Activated naive CD4-positive, alpha-beta T cell treated with anti-CD3 and anti-CD28 coated beads, Interleukin-2, amount 10 ng/mL, durations not matched to agents 7 days and 5 days (primary cell): ENCODE results near the gene KRT78.

ENCODE experiments used
- CTCF ChIA-PET: fragments of 350-600 bp; sonication (Branson Sonifier 250); formaldehyde crosslinking; loops from one replicate; lab custom pipeline; 2021; ENCODE audit warnings: antibody characterized with exemption; lab: Charles Lee
- DNase-seq: peaks from one replicate; pipeline ENCODE4 v3.0.0-alpha.2; 2020
- H3K27ac Mint-ChIP-seq: one replicate; pipeline ENCODE4 v1.8.0; 2021; ENCODE audit warnings: mild to moderate bottlenecking, moderate library complexity, mixed read lengths
- H3K27me3 Mint-ChIP-seq: one replicate; pipeline ENCODE4 v1.8.0; 2021; ENCODE audit warnings: mild to moderate bottlenecking, mixed read lengths
- H3K36me3 Mint-ChIP-seq: one replicate; pipeline ENCODE4 v1.8.0; 2021; ENCODE audit warnings: mixed read lengths
- H3K4me1 Mint-ChIP-seq: one replicate; pipeline ENCODE4 v1.8.0; 2021; ENCODE audit warnings: mixed read lengths
- H3K4me3 Mint-ChIP-seq: one replicate; pipeline ENCODE4 v1.8.0; 2021; ENCODE audit warnings: mild to moderate bottlenecking, moderate library complexity, mixed read lengths
- H3K9me3 Mint-ChIP-seq: one replicate; pipeline ENCODE4 v1.8.0; 2021; ENCODE audit warnings: mixed read lengths

The KRT78 gene

GRCh38 chr12:52829986-52830770 is 18.6 kb downstream of the KRT78 start:
- CTCF ChIA-PET = no interaction called here
- no peaks in the 10 kb centered on the region for H3K36me3 Mint-ChIP-seq
- H3K9me3 Mint-ChIP-seq = no peaks in the 10 kb centered on the region
- H3K4me1 Mint-ChIP-seq = no peaks in the 10 kb centered on the region
- no peak for DNase-seq
- no peak overlapping the region for H3K27ac Mint-ChIP-seq
- H3K27me3 Mint-ChIP-seq = peaks cover 13% of the 10 kb centered on the region
- H3K4me3 Mint-ChIP-seq = no peak overlapping the region

- no peaks in the 10 kb centered on the region for H3K9me3 Mint-ChIP-seq
- no peaks in the 10 kb centered on the region for H3K36me3 Mint-ChIP-seq
- peaks cover 10% of the 10 kb centered on the region for H3K27me3 Mint-ChIP-seq
- CTCF ChIA-PET = interaction anchor here (0.6 kb wide), 2 partner anchors 56 to 114 kb away, joined by 3 read pairs; no protein-coding TSS in a partner anchor
- no peak overlapping the region for H3K27ac Mint-ChIP-seq
- no peak for DNase-seq
- no peaks in the 10 kb centered on the region for H3K4me1 Mint-ChIP-seq
- no peak overlapping the region for H3K4me3 Mint-ChIP-seq
These were observed 20.2 kb downstream of the KRT78 start for GRCh38 chr12:52828591-52829021.

GRCh38 chr12:52828156-52828555 is 20.6 kb downstream of the KRT78 start:
- no peaks in the 10 kb centered on the region for H3K4me1 Mint-ChIP-seq
- no peak overlapping the region for H3K27ac Mint-ChIP-seq
- H3K4me3 Mint-ChIP-seq = no peak overlapping the region
- CTCF ChIA-PET = interaction anchor here (0.6 kb wide), 2 partner anchors 55 to 114 kb away, joined by 3 read pairs; no protein-coding TSS in a partner anchor
- no peaks in the 10 kb centered on the region for H3K36me3 Mint-ChIP-seq
- no peak for DNase-seq
- no peaks in the 10 kb centered on the region for H3K9me3 Mint-ChIP-seq
- peaks cover 8% of the 10 kb centered on the region for H3K27me3 Mint-ChIP-seq

- peaks cover 8% of the 10 kb centered on the region for H3K27me3 Mint-ChIP-seq
- CTCF ChIA-PET = no interaction called here
- H3K27ac Mint-ChIP-seq = no peak overlapping the region
- H3K4me3 Mint-ChIP-seq = no peak overlapping the region
- no peaks in the 10 kb centered on the region for H3K4me1 Mint-ChIP-seq
- H3K36me3 Mint-ChIP-seq = no peaks in the 10 kb centered on the region
- no peak for DNase-seq
- no peaks in the 10 kb centered on the region for H3K9me3 Mint-ChIP-seq
These were observed 21.2 kb downstream of the KRT78 start for GRCh38 chr12:52827499-52828090.

GRCh38 chr12:52826611-52827498 is 21.9 kb downstream of the KRT78 start:
- Mint-ChIP-seq H3K27me3 (peaks cover 8% of the 10 kb centered on the region), H3K36me3 (no peaks in the 10 kb centered on the region), H3K27ac (peak overlapping the region; percentile 12), H3K4me1 (no peaks in the 10 kb centered on the region), H3K4me3 (no peak overlapping the region), H3K9me3 (no peaks in the 10 kb centered on the region)
- DNase-seq = no peak
- CTCF ChIA-PET = no interaction called here

GRCh38 chr12:52825961-52826360 is 22.8 kb downstream of the KRT78 start:
- Mint-ChIP-seq H3K9me3 (no peaks in the 10 kb centered on the region), H3K27ac (no peak overlapping the region), H3K27me3 (peaks cover 8% of the 10 kb centered on the region), H3K4me1 (no peaks in the 10 kb centered on the region), H3K36me3 (no peaks in the 10 kb centered on the region), H3K4me3 (no peak overlapping the region)
- CTCF ChIA-PET = no interaction called here
- no peak for DNase-seq

GRCh38 chr12:52824741-52825410 is 23.9 kb downstream of the KRT78 start:
- Mint-ChIP-seq H3K9me3 (no peaks in the 10 kb centered on the region), H3K36me3 (no peaks in the 10 kb centered on the region), H3K4me3 (no peak overlapping the region), H3K27ac (no peak overlapping the region), H3K27me3 (peaks cover 9% of the 10 kb centered on the region), H3K4me1 (no peaks in the 10 kb centered on the region)
- CTCF ChIA-PET = no interaction called here
- no peak for DNase-seq

GRCh38 chr12:52823761-52824450 is 24.9 kb downstream of the KRT78 start:
- Mint-ChIP-seq H3K36me3 (no peaks in the 10 kb centered on the region), H3K4me1 (no peaks in the 10 kb centered on the region), H3K27me3 (peaks cover 9% of the 10 kb centered on the region), H3K9me3 (no peaks in the 10 kb centered on the region), H3K4me3 (no peak overlapping the region), H3K27ac (no peak overlapping the region)
- no peak for DNase-seq
- CTCF ChIA-PET = no interaction called here

GRCh38 chr12:52822771-52823510 is 25.9 kb downstream of the KRT78 start:
- Mint-ChIP-seq H3K36me3 (no peaks in the 10 kb centered on the region), H3K4me3 (no peak overlapping the region), H3K27ac (no peak overlapping the region), H3K4me1 (peaks cover 3% of the 10 kb centered on the region), H3K9me3 (no peaks in the 10 kb centered on the region), H3K27me3 (peaks cover 9% of the 10 kb centered on the region)
- no peak for DNase-seq
- CTCF ChIA-PET = no interaction called here

GRCh38 chr12:52821826-52822660 is 26.8 kb downstream of the KRT78 start:
- H3K4me1 Mint-ChIP-seq = peaks cover 9% of the 10 kb centered on the region
- CTCF ChIA-PET = no interaction called here
- H3K4me3 Mint-ChIP-seq = no peak overlapping the region
- H3K36me3 Mint-ChIP-seq = no peaks in the 10 kb centered on the region
- H3K27me3 Mint-ChIP-seq = peaks cover 8% of the 10 kb centered on the region
- DNase-seq = no peak
- H3K27ac Mint-ChIP-seq = no peak overlapping the region
- no peaks in the 10 kb centered on the region for H3K9me3 Mint-ChIP-seq

- peaks cover 9% of the 10 kb centered on the region for H3K4me1 Mint-ChIP-seq
- no peak for DNase-seq
- no peaks in the 10 kb centered on the region for H3K36me3 Mint-ChIP-seq
- H3K4me3 Mint-ChIP-seq = no peak overlapping the region
- H3K9me3 Mint-ChIP-seq = no peaks in the 10 kb centered on the region
- H3K27me3 Mint-ChIP-seq = peaks cover 4% of the 10 kb centered on the region
- H3K27ac Mint-ChIP-seq = no peak overlapping the region
- CTCF ChIA-PET = no interaction called here
These were observed 27.6 kb downstream of the KRT78 start for GRCh38 chr12:52821071-52821730.

- Mint-ChIP-seq H3K4me3 (no peak overlapping the region), H3K36me3 (no peaks in the 10 kb centered on the region), H3K9me3 (no peaks in the 10 kb centered on the region), H3K27me3 (peaks cover 4% of the 10 kb centered on the region), H3K27ac (no peak overlapping the region), H3K4me1 (peaks cover 9% of the 10 kb centered on the region)
- CTCF ChIA-PET = no interaction called here
- no peak for DNase-seq
These were observed 28.3 kb downstream of the KRT78 start for GRCh38 chr12:52820521-52820920.
